ENCODE results near the gene CCPG1.

CCPG1 gene

GRCh38 chr15:55383687-55384086, 24.5 kb downstream of the CCPG1 start:
- DNase-seq = no peak

DNA sequence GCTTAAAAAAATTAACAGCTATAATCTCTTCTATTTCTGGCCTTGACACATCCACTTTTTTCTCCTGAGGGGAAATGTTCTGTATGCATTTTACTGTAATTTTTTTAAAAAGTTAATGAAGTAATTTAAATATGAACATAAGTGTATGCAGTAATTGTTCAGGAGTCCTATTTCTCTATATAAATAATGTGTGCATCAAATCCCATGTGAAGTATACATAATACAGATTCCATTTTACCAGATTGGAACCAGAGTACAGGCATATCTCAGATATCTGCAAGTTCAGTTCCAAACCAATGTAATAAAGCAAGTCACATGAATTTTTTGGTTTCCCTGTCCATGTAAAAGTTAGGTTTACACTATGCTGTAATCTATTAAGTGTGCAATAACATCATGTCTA, 26.6 kb downstream of the CCPG1 start:
- DNase-seq = no peak

DNA sequence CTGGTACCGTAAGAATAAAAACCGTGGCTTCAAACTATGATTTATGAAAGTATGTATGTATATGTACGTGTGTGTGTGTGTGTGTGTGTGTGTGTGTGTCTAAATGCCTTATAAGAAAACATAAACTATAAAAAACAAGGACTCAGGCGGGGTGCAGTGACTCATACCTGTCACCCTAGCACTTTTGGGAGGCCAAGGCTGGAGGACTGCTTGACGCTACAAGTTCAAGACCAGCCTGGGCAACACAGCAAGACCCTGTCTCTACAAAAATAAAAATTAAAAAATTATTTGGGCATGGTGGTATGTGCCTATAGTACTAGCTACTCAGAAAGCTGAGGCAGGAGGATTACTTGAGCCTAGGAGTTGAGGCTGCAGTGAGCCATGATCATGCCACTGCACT, 29.1 kb downstream of the CCPG1 start:
- no peak for DNase-seq

DNA sequence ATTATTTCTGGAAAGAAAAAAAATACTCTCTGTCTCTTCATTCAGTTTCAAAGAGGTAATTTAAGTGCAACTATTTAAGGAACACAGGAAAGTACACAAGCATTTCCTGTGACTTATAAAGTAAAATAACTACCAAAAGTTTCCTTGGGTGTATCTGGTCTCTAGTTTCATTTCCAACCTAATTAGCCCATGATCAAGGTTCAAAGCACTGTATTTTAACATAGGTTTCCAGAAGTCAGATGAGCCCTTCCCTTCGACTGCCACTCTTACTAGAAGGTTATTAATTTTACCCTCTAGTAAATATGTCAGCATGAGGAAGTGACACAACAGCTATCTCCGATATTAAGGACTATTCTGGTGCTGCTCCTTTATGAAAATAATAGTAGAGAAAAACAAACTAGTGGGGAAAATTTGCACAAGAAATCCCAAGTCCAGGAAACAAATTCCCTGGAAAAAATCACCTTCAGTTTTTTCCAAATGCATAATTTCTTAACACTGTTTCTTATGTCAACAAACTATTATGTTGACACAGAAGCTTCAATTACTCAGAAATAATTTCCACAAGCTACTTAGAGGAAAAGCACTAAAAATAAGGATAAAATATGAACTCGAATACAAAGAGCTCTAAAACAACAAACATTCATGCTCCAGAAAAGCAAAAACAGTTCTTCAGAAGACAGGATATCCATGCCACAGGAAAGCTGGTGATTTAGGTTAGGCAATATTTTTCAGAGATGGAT, 35.3 kb downstream of the CCPG1 start:
- no peak for DNase-seq

DNA sequence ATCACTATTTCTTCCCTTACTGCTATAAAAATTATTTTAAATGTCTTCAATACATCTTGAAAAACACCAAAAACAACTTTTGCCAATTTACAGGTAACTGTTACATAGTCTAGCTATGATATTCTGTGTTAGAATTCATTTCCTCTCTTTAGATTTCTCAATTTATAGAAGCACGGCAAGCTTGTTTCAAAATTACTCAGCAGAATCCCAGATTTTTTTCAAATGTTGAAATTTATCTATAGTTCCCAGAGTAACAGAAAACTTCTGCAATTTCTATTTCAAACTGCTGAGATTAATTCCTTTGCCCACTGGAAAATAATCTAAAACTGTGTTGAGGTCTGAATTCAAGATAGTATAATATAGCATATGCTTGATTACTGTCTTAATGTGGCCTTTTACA, 41.2 kb downstream of the CCPG1 start:
- no peak for DNase-seq

- no peak for DNase-seq
Measured at GRCh38 chr15:55362641-55363040, 45.5 kb downstream of the CCPG1 start.

- DNase-seq = no peak
Measured at GRCh38 chr15:55361048-55361447, 47.1 kb downstream of the CCPG1 start.

- no peak for DNase-seq
Measured at GRCh38 chr15:55360256-55360655, 47.9 kb downstream of the CCPG1 start.

DNA sequence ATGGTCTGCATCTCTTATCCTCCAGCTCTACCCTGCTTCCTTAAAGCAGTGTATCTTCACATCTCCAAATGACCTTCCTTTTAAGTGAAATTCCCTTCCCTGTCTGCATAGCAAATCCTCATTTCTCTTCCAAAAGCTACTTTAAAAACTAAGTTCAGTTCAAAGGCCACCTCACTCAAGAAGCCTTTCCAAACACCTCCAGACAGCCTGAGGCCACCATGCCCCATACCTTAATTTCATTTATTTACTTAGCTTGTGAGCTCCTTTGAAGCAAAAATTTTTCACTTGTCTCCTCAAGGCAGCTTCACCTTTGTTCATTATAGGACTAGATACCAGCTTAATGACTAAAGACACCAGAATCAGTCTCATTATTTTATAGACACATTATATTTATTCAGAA, 49.7 kb downstream of the CCPG1 start:
- no peak for DNase-seq

DNA sequence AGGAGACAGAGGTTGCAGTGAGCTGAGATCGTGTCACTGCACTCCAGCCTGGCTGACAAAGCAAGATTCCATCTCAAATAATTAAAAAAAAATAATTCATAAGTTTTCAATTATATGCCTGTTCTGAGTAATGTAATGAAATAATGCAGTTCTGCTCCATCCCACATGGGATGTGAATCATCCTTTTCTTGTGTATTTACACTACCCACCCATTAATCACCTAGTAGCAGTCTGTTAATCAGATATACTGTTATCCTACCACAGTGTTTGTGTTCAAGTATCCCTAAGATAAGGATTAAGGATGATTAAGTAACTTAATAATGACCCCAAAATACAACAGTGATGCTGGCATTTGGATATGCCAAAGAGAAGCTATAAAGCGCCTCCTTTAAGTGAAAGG, 50.4 kb downstream of the CCPG1 start:
- no peak for DNase-seq

DNA sequence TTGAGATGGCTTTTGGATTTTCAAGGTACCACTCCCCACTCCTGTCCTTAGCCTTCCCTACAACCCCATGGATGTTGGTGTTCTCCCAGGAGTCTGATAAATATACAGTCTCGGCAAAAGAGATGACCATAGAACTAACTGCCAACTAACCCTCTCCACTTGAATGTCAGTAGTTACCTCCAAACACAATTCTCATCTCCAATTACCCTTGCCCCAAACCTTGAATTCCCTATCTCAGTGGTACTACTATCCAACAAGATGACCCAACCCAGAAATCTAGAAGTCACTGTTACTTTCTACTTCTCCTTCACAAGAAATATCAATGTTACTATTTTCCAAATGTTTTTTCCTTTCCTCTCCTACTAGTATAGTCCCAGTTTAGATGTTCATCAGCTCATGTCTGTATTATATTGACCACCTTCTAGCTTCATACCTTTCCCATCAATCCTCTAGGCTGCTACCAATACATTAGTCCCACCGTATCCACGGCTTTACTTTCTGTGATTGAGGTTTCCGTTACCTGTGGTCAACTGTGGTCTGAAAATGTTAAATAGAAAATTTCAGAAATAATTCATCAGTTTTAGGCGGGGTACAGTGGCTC, 51.1 kb downstream of the CCPG1 start:
- DNase-seq = no peak

- no peak for DNase-seq
Measured at GRCh38 chr15:55353025-55353424, 55.1 kb downstream of the CCPG1 start.

DNA sequence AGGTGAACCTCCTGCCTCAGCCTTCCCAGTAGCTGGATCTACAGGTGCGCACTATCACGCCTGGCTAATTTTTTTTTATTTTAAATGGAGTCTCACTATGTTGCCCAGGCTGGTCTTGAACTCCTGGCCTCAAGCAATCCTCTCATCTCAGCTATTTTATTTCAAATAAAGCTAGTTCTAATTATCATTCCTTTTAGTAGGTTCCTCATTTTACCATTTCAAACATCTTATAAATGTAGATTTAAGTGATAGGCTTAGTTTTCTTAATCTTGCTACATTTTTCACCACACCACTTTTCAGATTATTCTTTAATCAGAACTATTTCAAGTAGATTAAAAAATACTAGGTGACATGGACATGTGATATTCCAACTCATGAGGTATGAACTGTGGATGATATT, 58.9 kb downstream of the CCPG1 start:
- DNase-seq = no peak

- DNase-seq = no peak
Measured at GRCh38 chr15:55348281-55348778, 59.8 kb downstream of the CCPG1 start.

GRCh38 chr15:55344206-55344605, 64.0 kb downstream of the CCPG1 start:
- no peak for DNase-seq

GRCh38 chr15:55343168-55343567, 65.0 kb downstream of the CCPG1 start:
- DNase-seq = no peak

- DNase-seq = no peak
Measured at GRCh38 chr15:55337160-55337559, 71.0 kb downstream of the CCPG1 start.

DNA sequence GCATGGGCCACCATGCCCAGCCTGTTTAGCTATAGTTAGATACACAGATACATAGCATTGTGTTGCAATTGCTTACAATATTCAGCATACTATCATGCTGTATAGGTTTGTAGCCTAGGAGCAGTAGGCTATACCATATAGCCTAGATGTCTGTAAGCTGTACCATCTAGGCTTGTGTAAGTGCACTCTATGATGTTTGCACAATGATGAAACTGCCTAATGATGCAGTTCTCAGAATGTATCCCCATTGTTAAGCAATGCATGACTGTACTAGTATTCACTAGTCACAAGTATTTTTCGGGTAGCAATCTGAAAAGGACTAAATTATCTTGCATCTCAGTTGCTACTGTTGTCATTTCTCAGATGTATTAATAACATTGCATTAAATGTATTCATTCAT, 73.2 kb downstream of the CCPG1 start:
- no peak for DNase-seq

DNA sequence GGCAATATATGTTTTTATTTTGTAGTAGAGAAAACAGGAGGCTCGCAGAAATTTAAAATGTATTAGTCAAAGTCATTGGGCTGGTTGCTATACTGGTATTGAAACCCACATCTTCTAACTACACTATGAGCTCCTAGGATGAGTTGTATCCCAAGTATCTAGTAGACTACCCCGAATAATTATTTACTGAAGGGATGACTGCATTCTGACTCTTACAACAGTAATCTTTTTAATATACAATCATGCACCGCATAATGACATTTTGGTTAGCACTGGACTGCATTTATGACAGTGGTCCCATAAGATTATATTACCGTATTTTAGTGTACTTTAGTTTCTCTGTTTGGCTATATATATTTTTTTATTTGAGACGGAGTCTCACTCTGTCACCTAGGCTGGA, 73.8 kb downstream of the CCPG1 start:
- no peak for DNase-seq

- DNase-seq = no peak
Measured at GRCh38 chr15:55327387-55327786, 80.8 kb downstream of the CCPG1 start.

DNA sequence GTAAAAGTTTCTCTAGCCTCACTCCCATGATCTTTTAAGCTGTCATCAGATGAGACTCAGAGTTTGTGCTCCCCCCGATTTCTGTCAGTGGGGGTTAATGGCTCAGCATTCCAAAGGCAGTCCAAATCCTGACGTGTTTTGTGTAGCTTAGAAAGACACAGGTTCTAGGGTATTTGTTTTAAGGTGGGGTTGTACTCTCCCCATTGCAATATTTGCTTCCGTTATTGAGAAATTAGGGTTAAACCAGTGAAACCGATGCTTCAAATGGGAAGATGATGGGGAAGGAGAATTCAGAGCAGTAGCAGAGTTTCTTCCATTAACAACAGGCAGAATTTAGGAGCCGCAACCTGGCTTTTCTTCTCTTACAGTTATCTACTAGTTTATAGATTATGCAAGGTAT, 85.7 kb downstream of the CCPG1 start:
- no peak for DNase-seq

- no peak for DNase-seq
Measured at GRCh38 chr15:55320963-55321362, 87.2 kb downstream of the CCPG1 start.

DNA sequence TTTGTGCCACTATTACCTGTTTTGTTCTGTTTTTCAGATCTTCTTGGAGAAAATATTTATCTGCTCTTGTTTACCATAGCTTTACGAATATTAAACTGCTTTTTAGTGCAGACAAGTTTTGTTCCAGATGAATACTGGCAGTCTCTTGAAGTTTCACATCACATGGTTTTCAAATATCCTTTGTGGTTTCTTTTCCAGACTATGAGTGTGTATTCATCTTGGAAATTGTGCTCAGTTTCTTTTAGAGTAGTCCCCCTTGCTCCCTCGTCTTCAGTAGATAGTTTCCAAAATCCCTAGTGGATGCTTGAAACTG, 88.0 kb downstream of the CCPG1 start:
- no peak for DNase-seq

DNA sequence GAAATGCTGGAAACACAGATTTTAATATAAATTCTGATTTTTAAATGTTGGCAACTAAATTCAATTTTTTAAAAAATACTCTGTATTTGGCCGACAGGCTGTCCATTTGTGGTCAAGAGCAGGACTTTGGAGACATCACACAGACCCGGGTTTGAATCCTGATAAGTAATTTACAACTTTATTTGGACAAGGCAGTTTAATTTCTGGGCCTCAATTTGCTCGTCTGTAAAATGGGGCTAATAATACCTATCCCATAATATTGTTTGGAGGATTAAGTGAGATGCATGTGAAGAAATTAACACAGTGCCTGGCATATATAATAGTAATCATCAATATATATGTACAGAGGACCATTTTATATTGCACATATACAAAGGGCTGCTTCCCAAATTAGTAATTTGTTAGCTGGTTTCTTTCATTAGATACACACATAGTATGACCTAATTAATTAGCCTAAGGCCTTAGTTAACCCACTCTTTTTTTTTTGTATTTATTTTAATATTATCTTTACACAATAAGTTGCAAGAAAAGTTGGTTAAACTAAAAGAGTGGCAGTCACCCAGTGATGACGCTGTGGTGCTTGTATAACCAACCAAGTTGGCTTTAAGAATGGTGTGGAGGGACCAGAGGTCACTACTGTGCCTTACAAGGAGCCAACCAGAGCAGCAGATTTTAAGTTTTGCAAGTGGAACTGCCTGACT, 88.5 kb downstream of the CCPG1 start:
- DNase-seq = no peak

All from NCI-H510A (cell line).